H9 (cell line): ENCODE measurements around the gene CDC123. TPM values are rescaled to one million over a fixed set of nuclear protein-coding genes. Genes with fewer than 3 reads are reported as not detected.

ENCODE experiments used
- DNase-seq: peaks from one replicate; pipeline ENCODE4 v3.0.0-alpha.2; 2017
- H2AFZ ChIP-seq: one replicate; pipeline ENCODE4 v1.6.1; 2013; ENCODE audit warnings: mild to moderate bottlenecking, low read length, control low read depth, moderate library complexity
- H2AK5ac ChIP-seq: 2 replicates; pipeline ENCODE4 v1.6.1; 2013; ENCODE audit warnings: low read length, control low read depth, mixed read lengths; ENCODE audit not compliant: insufficient read length
- H2BK120ac ChIP-seq: one replicate; pipeline ENCODE4 v1.6.1; 2013; ENCODE audit warnings: low read depth, mild to moderate bottlenecking, low read length, control low read depth, inconsistent platforms; ENCODE audit not compliant: poor library complexity, severe bottlenecking
- H2BK12ac ChIP-seq: 2 replicates; pipeline ENCODE4 v1.6.1; 2013; ENCODE audit warnings: low read length, control low read depth, mixed read lengths, low read depth; ENCODE audit not compliant: insufficient read length
- H2BK15ac ChIP-seq: 2 replicates; pipeline ENCODE4 v1.6.1; 2013; ENCODE audit warnings: low read depth, low read length, control low read depth
- H2BK20ac ChIP-seq: one replicate; pipeline ENCODE4 v1.6.1; 2013; ENCODE audit warnings: low read depth, mild to moderate bottlenecking, low read length, control low read depth, inconsistent platforms; ENCODE audit not compliant: poor library complexity, severe bottlenecking
- H2BK5ac ChIP-seq: 2 replicates; pipeline ENCODE4 v1.6.1; 2013; ENCODE audit warnings: low read length, control low read depth, mixed read lengths; ENCODE audit not compliant: insufficient read length
- H3K14ac ChIP-seq: 2 replicates; pipeline ENCODE4 v1.6.1; 2013; ENCODE audit warnings: low read length, control low read depth; ENCODE audit not compliant: insufficient read depth
- H3K18ac ChIP-seq: 2 replicates; pipeline ENCODE4 v1.6.1; 2013; ENCODE audit warnings: low read depth, mild to moderate bottlenecking, mixed read lengths, low read length, control low read depth; ENCODE audit not compliant: insufficient read length
- H3K23ac ChIP-seq: 2 replicates; pipeline ENCODE4 v1.6.1; 2013; ENCODE audit warnings: low read length, control low read depth, mixed read lengths, low read depth; ENCODE audit not compliant: insufficient read length
- H3K23me2 ChIP-seq: 2 replicates; pipeline ENCODE4 v1.6.1; 2013; ENCODE audit warnings: low read depth, mild to moderate bottlenecking, mixed read lengths, low read length, control low read depth; ENCODE audit not compliant: insufficient read length, poor library complexity, severe bottlenecking
- H3K27ac ChIP-seq: 2 replicates; pipeline ENCODE4 v1.5.1; 2013; ENCODE audit warnings: low read length, control low read depth, mixed read lengths, low read depth; ENCODE audit not compliant: insufficient read length
- H3K27me3 ChIP-seq: 2 replicates; pipeline ENCODE4 v1.6.1; 2013; ENCODE audit warnings: low read length, control low read depth, inconsistent platforms; ENCODE audit not compliant: insufficient read depth
- H3K4ac ChIP-seq: 2 replicates; pipeline ENCODE4 v1.6.1; 2013; ENCODE audit warnings: low read depth, mild to moderate bottlenecking, control low read depth, inconsistent platforms, low read length, moderate library complexity
- H3K4me1 ChIP-seq: 2 replicates; pipeline ENCODE4 v1.6.1; 2013; ENCODE audit warnings: low read length, control low read depth, inconsistent platforms; ENCODE audit not compliant: insufficient read depth
- H3K4me2 ChIP-seq: 2 replicates; pipeline ENCODE4 v1.6.1; 2013; ENCODE audit warnings: low read length, control low read depth, mixed read lengths; ENCODE audit not compliant: insufficient read length, insufficient read depth
- H3K56ac ChIP-seq: 2 replicates; pipeline ENCODE4 v1.6.1; 2013; ENCODE audit warnings: low read depth, mild to moderate bottlenecking, mixed read lengths, low read length, control low read depth; ENCODE audit not compliant: insufficient read length
- H3K79me1 ChIP-seq: 2 replicates; pipeline ENCODE4 v1.6.1; 2013; ENCODE audit warnings: low read depth, mild to moderate bottlenecking, moderate library complexity, low read length, control low read depth, inconsistent platforms; ENCODE audit not compliant: insufficient read depth, poor library complexity, severe bottlenecking
- H3K79me2 ChIP-seq: 2 replicates; pipeline ENCODE4 v1.6.1; 2013; ENCODE audit warnings: low read length, control low read depth, inconsistent platforms; ENCODE audit not compliant: insufficient read depth
- H3K9ac ChIP-seq: 2 replicates; pipeline ENCODE4 v1.6.1; 2013; ENCODE audit warnings: low read length, control low read depth, mixed read lengths; ENCODE audit not compliant: insufficient read length; ENCODE audit errors: extremely low read depth
- H3K9me3 ChIP-seq: one replicate; pipeline ENCODE4 v1.6.1; 2013; ENCODE audit warnings: low read depth, low read length, inconsistent platforms; ENCODE audit not compliant: control insufficient read depth
- H3T11ph ChIP-seq: one replicate; pipeline ENCODE4 v1.6.1; 2013; ENCODE audit warnings: mild to moderate bottlenecking, low read length, control low read depth, inconsistent platforms
- H4K20me1 ChIP-seq: one replicate; pipeline ENCODE4 v1.6.1; 2013; ENCODE audit not compliant: control insufficient read depth, insufficient read length, insufficient read depth
- H4K5ac ChIP-seq: 2 replicates; pipeline ENCODE4 v1.6.1; 2013; ENCODE audit warnings: low read depth, mild to moderate bottlenecking, mixed read lengths, low read length, control low read depth; ENCODE audit not compliant: insufficient read length
- H4K8ac ChIP-seq: replicated peaks from 2 replicates; pipeline ENCODE4 v1.6.1; 2013; ENCODE audit warnings: low read length, control low read depth, mixed read lengths, low read depth; ENCODE audit not compliant: insufficient read length
- H4K91ac ChIP-seq: 2 replicates; pipeline ENCODE4 v1.6.1; 2013; ENCODE audit warnings: low read depth, mild to moderate bottlenecking, moderate library complexity, mixed read lengths, low read length, control low read depth; ENCODE audit not compliant: insufficient read length
- H3K27ac Mint-ChIP-seq, 3 experiments: 2 replicates in 2 of 3; 3 replicates in 1 of 3; pipeline ENCODE4 v1.8.0; 2020 to 2021; ENCODE audit warnings: mixed read lengths in 3 of 3, mild to moderate bottlenecking in 1 of 3, moderate library complexity in 1 of 3
- H3K27me3 Mint-ChIP-seq: 2 replicates; pipeline ENCODE4 v1.8.0; 2021; ENCODE audit warnings: low read depth, mild to moderate bottlenecking, moderate library complexity, mixed read lengths
- H3K36me3 Mint-ChIP-seq, 3 experiments: 2 replicates in 2 of 3; 3 replicates in 1 of 3; pipeline ENCODE4 v1.8.0; 2020 to 2021; ENCODE audit warnings: low read depth in 3 of 3, mixed read lengths in 3 of 3; ENCODE audit not compliant: insufficient read depth in 1 of 3
- H3K4me1 Mint-ChIP-seq, 2 experiments: 2 replicates each; pipeline ENCODE4 v1.8.0; 2020; ENCODE audit warnings: mixed read lengths in 2 of 2
- H3K4me3 Mint-ChIP-seq, 2 experiments: 2 replicates in 1 of 2; 3 replicates in 1 of 2; pipeline ENCODE4 v1.8.0; 2020 to 2021; ENCODE audit warnings: mild to moderate bottlenecking in 2 of 2, mixed read lengths in 2 of 2, moderate library complexity in 1 of 2
- H3K9me3 Mint-ChIP-seq, 2 experiments: 2 replicates in 1 of 2; 3 replicates in 1 of 2; pipeline ENCODE4 v1.8.0; 2020; ENCODE audit warnings: mild to moderate bottlenecking in 2 of 2, mixed read lengths in 2 of 2, moderate library complexity in 1 of 2
- WGBS: extraction: QIAGEN DNeasy Blood & Tissue Kit; methylation state at CpG from one replicate; pipeline ENCODE4 v1.1.7; 2013; ENCODE audit warnings: missing lambda C conversion rate, low lambda C conversion rate, mixed read lengths; ENCODE audit not compliant: insufficient read length; ENCODE audit errors: extremely low coverage; 5-methylcytosine and 5-hydroxymethylcytosine counted together
- total RNA-seq: library from RNA; stranded (reverse); gene quantifications from 2 replicates; pipeline ENCODE4 v1.2.1, GENCODE V29; 2021
- TF ChIP-seq, protein P1 (sequence below): fragments of 200-600 bp; sonication (generic); conservative IDR thresholded peaks from 3 replicates; pipeline ENCODE4 v1.8.0; 2021; ENCODE audit warnings: antibody characterized with exemption, mild to moderate bottlenecking

CDC123 gene
- total RNA-seq, 1 experiment from 2014 or later = 159 TPM

DNA sequence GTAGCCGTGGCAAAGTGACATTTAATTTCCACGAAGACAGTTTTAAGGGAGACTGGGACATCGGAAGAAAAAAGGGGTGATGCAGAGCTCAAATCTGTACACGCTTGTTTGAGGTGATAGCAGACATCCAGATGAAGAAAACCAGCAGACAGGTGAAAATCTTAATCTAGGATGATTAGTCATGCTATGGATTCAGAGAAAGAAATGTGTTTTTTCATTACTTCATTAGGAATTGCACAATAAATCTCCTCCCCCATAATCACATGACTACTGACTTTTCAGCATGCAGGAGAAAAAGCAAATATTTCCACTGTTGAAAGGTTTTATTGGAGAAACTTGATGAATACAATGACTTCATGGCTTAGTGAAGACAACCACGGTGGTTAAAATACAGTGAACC is 2.8 kb upstream of the CDC123 start:
- TF ChIP-seq, protein P1, sequence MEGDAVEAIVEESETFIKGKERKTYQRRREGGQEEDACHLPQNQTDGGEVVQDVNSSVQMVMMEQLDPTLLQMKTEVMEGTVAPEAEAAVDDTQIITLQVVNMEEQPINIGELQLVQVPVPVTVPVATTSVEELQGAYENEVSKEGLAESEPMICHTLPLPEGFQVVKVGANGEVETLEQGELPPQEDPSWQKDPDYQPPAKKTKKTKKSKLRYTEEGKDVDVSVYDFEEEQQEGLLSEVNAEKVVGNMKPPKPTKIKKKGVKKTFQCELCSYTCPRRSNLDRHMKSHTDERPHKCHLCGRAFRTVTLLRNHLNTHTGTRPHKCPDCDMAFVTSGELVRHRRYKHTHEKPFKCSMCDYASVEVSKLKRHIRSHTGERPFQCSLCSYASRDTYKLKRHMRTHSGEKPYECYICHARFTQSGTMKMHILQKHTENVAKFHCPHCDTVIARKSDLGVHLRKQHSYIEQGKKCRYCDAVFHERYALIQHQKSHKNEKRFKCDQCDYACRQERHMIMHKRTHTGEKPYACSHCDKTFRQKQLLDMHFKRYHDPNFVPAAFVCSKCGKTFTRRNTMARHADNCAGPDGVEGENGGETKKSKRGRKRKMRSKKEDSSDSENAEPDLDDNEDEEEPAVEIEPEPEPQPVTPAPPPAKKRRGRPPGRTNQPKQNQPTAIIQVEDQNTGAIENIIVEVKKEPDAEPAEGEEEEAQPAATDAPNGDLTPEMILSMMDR = no peak
- H3K4me1 Mint-ChIP-seq = peaks cover 9 to 21% of the 10 kb centered on the region in 2 experiments
- H3K4me2 ChIP-seq = no peak overlapping the region
- peaks cover 25% of the 10 kb centered on the region; the same call in 1 of the 2 replicates for H3K79me2 ChIP-seq
- no peak overlapping the region for H2BK20ac ChIP-seq
- H2BK5ac ChIP-seq = no peak overlapping the region
- H2BK15ac ChIP-seq = no peak overlapping the region
- H2AK5ac ChIP-seq = no peak overlapping the region
- H2BK12ac ChIP-seq = no peak overlapping the region
- H3K9me3 Mint-ChIP-seq = peaks cover 0 to 1% of the 10 kb centered on the region in 2 experiments; a peak in 2 of 5 replicates
- H3K9ac ChIP-seq = no peak overlapping the region
- H3K4me1 ChIP-seq = peaks cover 2% of the 10 kb centered on the region; the same call in 1 of the 2 replicates
- H3K27ac ChIP-seq = no peak overlapping the region
- no peaks in the 10 kb centered on the region for H4K20me1 ChIP-seq
- H3K18ac ChIP-seq = no peak overlapping the region
- H4K5ac ChIP-seq = no peak overlapping the region
- peaks cover 3 to 10% (median 8%) of the 10 kb centered on the region in 3 experiments; a peak in 6 of 7 replicates for H3K36me3 Mint-ChIP-seq
- 0 out of 7 replicates have a peak overlapping the region, but pooled peaks of 1 of the 3 experiments have one; percentile 3 for H3K27ac Mint-ChIP-seq
- no peak overlapping the region for H3K14ac ChIP-seq
- no peak overlapping the region for H3T11ph ChIP-seq
- no peak overlapping the region for H3K4ac ChIP-seq
- H3K9me3 ChIP-seq = no peaks in the 10 kb centered on the region
- H3K56ac ChIP-seq = no peak overlapping the region
- no peak overlapping the region for H2AFZ ChIP-seq
- no peaks in the 10 kb centered on the region for H3K27me3 Mint-ChIP-seq
- no peaks in the 10 kb centered on the region for H3K27me3 ChIP-seq
- no peak overlapping the region; a peak in 1 of 5 replicates for H3K4me3 Mint-ChIP-seq
- H2BK120ac ChIP-seq = no peak overlapping the region
- H3K23ac ChIP-seq = no peak overlapping the region
- H4K8ac ChIP-seq = no peak overlapping the region
- no peak overlapping the region for H4K91ac ChIP-seq
- H3K23me2 ChIP-seq = peaks cover 4% of the 10 kb centered on the region
- peaks cover 11% of the 10 kb centered on the region for H3K79me1 ChIP-seq
- no CpG with 5 or more reads among the region's 5 CpGs for WGBS
- DNase-seq = no peak
